GM18873 (cell line): Measurements from ENCODE around the gene FBXL19.

Source experiments
- ATAC-seq: cut with Tn5 transposase; IDR thresholded peaks from one replicate; pipeline ENCODE4 v1.9.1; 2021; ENCODE audit warnings: mild to moderate bottlenecking, moderate library complexity, moderate number of reproducible peaks; ENCODE audit not compliant: unreplicated experiment, low FRiP score

Gene FBXL19

GRCh38 chr16:30961384-30961783, 38.0 kb downstream of the FBXL19 start:
- ATAC-seq, result no peak

GRCh38 chr16:30963925-30964511, 40.6 kb downstream of the FBXL19 start:
- no peak for ATAC-seq

- ATAC-seq, result no peak
These were observed 41.3 kb downstream of the FBXL19 start for GRCh38 chr16:30964574-30965226.

DNA sequence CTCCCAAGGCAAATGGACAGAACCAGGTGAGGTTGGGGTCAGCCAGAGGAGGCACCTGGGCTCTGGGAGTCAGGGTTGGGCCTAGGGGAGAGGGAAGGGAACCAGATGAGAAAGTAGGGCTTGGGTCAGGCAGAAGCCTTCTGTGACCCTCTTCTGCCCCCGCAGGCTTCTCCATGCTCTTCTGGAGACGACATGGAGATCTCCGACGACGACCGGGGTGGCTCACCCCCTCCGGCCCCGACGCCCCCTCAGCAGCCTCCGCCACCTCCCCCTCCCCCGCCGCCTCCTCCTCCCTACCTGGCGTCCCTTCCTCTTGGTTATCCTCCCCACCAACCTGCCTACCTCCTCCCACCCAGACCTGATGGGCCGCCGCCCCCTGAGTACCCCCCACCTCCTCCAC, 42.1 kb downstream of the FBXL19 start:
- no peak for ATAC-seq

- ATAC-seq, result no peak
These were observed 42.8 kb downstream of the FBXL19 start for GRCh38 chr16:30966033-30966619.

DNA sequence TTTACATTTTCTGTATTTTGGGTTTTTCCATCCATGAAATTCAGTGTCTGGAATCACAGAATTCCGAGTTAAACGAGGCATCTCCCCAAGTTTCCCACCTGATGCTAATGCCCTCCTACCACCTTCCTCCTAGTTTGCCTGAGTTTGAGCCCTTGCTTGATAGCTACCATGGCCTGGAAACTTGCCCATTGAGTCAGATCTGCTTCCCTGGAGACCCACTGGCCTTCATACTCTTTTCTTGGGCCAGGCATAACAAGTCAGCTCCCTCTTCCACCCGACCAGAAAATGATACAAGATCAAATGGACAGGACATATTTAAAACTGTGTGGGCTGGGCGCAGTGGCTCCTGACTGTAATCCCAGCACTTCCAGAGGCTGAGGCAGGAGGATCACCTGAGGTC, 44.4 kb downstream of the FBXL19 start:
- ATAC-seq, result no peak

DNA sequence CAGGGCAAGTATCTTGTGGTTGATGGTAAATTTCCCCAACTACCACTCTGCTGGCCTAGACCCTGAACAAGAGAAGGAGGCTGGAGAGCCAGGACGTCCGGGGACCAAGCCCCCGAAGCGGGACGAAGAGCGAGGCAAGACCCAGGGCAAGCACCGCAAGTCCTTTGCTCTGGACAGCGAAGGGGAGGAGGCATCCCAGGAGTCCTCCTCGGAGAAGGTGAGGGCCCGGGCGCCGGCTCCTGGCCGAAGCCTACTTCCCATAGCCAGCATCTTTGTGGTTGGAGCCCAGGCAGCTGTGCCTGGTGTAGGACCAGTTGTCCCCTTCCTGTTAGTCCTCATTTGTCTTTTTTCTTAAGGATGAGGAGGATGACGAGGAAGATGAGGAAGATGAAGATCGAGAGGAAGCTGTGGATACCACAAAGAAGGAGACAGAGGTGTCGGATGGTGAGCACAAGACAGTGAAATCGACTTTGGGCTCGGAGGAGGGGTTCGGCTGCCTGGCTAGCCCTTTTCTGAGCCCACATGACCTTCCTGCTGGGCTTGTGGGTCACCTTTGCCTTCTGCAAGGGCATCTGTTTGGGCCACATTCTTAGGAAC, 46.0 kb downstream of the FBXL19 start:
- no peak for ATAC-seq

DNA sequence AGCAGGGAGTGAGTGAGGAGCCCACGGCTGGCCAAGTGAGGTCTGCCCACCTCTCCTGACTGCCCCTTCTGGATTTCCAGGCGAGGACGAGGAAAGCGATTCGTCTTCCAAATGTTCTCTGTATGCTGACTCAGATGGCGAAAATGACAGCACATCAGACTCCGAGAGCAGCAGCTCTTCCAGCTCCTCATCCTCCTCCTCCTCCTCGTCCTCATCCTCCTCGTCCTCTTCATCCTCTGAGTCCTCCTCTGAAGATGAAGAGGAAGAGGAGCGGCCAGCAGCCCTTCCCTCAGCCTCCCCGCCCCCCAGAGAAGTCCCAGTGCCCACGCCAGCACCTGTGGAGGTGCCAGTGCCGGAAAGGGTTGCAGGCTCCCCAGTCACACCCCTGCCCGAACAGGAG, 47.9 kb downstream of the FBXL19 start:
- no peak for ATAC-seq

DNA sequence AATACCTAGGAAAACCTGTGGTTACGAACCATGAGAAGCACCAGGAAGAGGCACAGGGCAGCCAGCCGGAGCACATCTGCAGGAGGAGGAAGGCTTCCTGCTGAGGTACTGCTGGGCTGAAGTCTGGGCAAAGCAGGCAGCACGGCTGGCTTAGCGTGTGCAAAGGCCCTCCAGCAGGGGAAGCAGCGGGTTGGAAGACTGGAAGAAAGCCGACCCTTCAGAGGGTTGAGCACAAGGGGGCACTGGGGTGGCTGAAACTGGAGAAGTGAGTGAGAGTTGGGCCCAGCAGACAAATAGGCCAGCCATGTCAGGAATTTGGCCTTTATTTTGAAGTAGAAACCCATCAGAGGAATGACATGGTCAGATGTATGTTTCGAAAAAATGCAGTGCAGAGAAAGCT, 49.5 kb downstream of the FBXL19 start:
- no peak for ATAC-seq

- no peak for ATAC-seq
These were observed 51.0 kb downstream of the FBXL19 start for GRCh38 chr16:30974348-30974747.

- no peak for ATAC-seq
These were observed 53.1 kb downstream of the FBXL19 start for GRCh38 chr16:30976486-30976885.

- no peak for ATAC-seq
These were observed 54.1 kb downstream of the FBXL19 start for GRCh38 chr16:30977502-30977901.

- no peak for ATAC-seq
These were observed 56.0 kb downstream of the FBXL19 start for GRCh38 chr16:30979170-30980022.

DNA sequence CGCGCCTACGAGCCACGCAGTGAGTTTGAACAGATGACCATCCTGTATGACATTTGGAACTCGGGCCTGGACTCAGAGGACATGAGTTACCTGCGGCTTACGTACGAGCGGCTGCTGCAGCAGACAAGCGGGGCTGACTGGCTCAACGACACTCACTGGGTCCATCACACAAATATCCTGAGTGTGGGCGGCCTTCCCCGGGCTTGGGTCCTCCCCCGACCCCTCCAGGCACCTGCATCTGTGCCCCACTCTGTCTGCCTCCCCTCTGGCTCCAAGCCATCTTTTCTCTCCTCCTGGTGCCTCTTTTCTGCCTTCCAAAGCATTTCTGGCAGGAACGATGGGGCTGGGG, 56.6 kb downstream of the FBXL19 start:
- ATAC-seq, result no peak

- ATAC-seq, result no peak
These were observed 57.1 kb downstream of the FBXL19 start for GRCh38 chr16:30980434-30980833.

DNA sequence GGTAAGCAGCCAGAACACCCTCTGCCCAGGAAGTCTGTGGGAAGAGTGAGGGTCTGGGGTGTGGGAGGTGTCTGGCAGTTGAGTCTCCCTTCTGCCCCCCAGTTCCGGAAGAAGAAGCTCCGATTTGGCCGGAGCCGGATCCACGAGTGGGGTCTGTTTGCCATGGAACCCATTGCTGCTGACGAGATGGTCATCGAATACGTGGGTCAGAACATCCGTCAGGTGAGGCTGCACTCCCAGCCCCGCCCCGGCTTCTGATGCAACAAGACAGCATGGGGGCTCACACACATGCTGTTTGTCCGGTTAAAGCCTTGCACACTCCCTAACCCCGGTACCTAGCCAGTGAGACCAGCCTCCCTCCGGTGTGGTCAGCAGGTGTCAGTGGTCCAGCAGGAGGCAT, 57.6 kb downstream of the FBXL19 start:
- ATAC-seq, result no peak

DNA sequence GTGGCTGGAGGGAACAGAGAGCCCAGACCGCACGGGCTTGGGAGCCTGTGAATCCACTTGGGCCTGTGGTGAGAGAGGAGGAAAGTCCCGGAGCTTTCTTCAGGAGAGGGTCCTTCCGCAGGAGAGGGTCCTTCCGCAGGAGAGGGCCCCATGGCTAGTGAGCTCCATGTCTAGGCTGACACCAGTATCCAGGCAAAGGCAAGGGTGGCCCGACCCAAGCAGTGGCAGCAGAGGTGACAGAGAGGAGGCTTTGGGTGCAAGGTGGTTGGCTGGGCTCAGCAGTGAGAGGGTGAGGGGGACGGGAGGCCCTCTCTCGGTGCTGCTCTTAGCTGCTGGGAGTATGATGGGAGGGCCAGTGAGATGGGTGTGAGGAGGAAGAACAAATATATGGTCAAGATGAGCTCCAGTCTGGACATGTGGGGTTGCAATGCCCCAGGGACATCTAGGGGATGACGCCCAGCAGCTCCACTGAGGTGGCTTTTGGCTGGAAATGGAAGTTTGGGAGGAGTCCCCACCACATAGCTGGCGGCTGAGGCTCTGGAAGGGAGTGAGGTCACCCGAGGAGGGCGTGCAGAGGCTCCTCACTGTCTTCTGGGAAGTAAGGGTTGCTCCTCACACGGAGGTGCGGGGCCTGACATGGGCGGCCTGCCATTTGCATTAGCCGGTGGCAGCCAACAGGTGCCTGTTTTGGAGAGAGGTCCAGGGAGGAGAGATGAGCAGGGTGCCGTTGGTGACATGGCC, 59.3 kb downstream of the FBXL19 start:
- no peak for ATAC-seq

GRCh38 chr16:30983289-30983889, 60.0 kb downstream of the FBXL19 start:
- no peak for ATAC-seq

DNA sequence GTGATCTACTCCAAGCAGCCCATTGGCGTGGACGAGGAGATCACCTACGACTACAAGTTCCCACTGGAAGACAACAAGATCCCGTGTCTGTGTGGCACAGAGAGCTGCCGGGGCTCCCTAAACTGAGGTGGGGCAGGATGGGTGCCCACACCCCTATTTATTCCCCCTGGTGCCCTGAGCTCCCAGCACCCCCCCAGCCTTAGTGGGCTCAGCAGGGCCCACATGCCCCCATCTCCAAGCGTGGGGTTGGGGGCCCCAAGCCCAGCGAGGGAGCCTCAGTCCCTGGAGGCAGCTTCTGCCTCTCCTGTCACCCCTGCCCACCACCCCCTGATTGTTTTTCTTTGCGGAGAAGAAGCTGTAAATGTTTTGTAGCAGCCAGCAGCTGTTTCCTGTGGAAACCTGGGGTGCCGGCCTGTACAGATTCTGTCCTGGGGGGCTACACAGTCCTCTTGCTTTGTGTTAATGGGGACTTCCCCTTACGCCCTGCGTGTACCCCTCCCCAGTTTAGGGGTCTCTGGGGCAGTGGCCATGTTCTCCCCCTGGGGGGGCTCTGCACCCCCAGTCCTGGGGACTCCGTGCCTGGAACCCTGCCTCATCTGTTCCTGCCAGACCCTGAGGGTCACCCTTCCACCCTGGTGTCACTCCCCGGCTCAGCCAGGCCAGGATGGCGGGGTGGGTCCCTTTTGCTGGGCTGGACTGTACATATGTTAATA, 60.7 kb downstream of the FBXL19 start:
- ATAC-seq, result no peak
